Mucosa of gallbladder (tissue), 1 donor: Measurements from ENCODE around the gene OR8I2. TPM values are rescaled to one million over a fixed set of nuclear protein-coding genes. Genes with fewer than 3 reads are reported as not detected.
"Not testable (repeated sequence)": the region's sequence is repeated elsewhere in the genome, so short reads cannot be mapped to it uniquely, and the experiment has no call there.

Source experiments
- DNase-seq: peaks from one replicate; pipeline ENCODE4 v3.0.0-alpha.2; 2020; ENCODE audit warnings: low spot score
- total RNA-seq: library from RNA; stranded (reverse); gene quantifications from one replicate; pipeline ENCODE4 v1.2.1, GENCODE V29; 2021
- donor health status: DM: no; HTN: no; CAD: no.

OR8I2 gene
- not detected for total RNA-seq

DNA sequence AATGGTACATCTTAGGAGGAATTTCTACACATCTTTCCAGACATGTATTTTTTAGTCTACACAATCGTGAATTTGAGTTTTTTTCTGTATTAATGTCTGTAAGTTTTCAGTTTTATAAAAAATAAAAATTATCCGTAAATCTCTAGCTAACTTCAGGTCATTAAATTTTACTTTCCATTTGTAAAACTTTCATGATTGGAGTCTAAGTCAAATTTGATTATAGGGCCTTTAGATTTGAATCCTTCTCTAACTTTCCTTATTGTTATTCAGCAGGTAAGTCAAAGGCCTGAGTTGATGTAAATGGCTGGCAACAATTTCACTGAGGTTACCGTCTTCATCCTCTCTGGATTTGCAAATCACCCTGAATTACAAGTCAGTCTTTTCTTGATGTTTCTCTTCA, at the start of gene OR8I2:
TSS of gene OR8I2 (plus strand) at position 301 of the 400 bp plus-strand sequence. CDS start at position 301, 0 bp downstream.
- no peak for DNase-seq

- DNase-seq, result no peak
Observed at GRCh38 chr11:56045538-56045937, 47.6 kb upstream of the OR8I2 start.

- DNase-seq, result no peak
Observed at GRCh38 chr11:56048480-56048879, 44.6 kb upstream of the OR8I2 start.

GRCh38 chr11:56049487-56049886, 43.6 kb upstream of the OR8I2 start:
- DNase-seq, result no peak

- not testable (repeated sequence) for DNase-seq
Observed at GRCh38 chr11:56056366-56056765, 36.7 kb upstream of the OR8I2 start.

GRCh38 chr11:56057661-56058237, 35.4 kb upstream of the OR8I2 start:
- not testable (repeated sequence) for DNase-seq

DNA sequence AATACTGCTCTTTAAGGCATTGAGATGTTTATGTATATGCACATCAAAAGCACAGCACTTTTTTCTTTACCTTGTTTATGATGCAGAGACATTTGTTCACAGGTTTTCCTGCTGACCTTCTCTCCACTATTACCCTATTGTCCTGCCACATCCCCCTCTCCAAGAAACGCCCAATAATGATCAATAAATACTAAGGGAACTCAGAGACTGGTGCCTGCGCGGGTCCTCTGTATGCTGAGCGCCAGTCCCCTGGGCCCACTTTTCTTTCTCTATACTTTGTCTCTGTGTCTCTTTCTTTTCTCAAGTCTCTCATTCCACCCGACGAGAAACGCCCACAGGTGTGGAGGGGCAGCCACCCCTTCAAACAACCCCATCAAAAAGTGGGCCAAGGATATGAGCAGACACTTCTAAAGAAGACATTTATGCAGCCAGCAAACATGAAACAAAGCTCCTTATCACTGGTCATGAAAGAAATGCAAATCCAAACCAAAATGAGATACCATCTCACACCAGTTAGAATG, 34.8 kb upstream of the OR8I2 start:
- DNase-seq, result not testable (repeated sequence)

DNA sequence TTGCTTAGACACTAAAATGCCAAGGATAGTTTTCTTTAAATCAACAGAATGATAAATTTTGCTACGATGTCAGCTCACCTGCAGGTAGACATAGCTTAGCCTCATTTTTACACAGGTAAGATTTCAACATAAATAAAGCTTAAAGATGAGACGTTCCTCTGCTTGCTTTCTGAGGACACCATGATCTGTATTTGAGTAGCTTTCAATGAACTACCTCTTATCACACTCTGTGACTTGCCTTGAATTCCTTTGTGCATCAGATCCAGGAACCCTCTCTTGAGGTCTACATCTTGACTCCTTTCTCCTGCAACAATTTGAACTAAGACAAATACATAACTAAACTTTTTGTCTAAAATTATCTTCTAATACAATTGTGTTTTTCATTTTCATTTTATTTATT, 26.1 kb upstream of the OR8I2 start:
- no peak for DNase-seq

DNA sequence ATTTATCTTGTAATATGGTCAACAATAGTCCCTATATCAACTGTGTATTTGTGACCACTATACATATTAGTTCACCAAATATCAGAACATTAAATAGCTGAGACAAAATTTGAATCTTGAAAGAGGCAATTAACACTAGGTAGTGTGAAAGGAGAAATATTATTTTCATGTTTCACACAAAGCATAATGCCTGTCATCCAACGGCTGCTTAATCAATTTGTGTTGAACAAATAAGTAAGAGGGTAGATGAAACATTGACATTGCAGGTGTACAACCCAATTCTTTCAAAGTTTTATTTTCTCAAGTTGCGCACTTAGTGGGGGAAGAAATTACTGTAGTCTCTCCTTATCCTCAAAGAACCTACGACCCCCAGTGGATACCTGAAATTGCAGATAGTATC, 3.4 kb upstream of the OR8I2 start:
- DNase-seq, result no peak

- no peak for DNase-seq
Observed at GRCh38 chr11:56103210-56103737, 10.2 kb downstream of the OR8I2 start, which contains the start of gene OR8H2. Gene OR8H2 (plus strand): TSS chr11:56103687. CDS start chr11:56105043, 1,356 bp downstream.

DNA sequence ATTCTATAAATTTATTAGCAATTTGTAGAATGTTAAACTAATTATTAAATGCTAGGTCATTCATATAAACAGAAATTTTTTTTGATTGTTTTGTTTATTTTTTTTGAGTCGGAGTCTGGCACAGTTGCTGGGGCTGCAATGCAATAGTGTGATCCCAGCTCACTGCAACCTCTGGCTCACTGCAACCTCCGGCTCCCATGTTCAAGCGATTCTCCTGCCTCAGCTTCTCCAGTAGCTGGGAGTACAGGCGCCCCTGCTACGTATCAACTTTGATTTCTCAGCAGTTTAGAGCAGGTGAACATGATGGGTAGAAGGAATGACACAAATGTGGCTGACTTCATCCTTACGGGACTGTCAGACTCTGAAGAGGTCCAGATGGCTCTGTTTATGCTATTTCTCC, 29.0 kb downstream of the OR8I2 start, which contains the start of gene OR8H3:
TSS of gene OR8H3 (plus strand) at position 301 of the 400 bp plus-strand sequence. CDS start at position 301, 0 bp downstream.
- no peak for DNase-seq

GRCh38 chr11:56140151-56140661, 47.1 kb downstream of the OR8I2 start, which contains the start of gene OR8J3:
Gene OR8J3 (minus strand): TSS chr11:56140201. CDS start chr11:56137718, 2,483 bp downstream.
- DNase-seq, result no peak

DNA sequence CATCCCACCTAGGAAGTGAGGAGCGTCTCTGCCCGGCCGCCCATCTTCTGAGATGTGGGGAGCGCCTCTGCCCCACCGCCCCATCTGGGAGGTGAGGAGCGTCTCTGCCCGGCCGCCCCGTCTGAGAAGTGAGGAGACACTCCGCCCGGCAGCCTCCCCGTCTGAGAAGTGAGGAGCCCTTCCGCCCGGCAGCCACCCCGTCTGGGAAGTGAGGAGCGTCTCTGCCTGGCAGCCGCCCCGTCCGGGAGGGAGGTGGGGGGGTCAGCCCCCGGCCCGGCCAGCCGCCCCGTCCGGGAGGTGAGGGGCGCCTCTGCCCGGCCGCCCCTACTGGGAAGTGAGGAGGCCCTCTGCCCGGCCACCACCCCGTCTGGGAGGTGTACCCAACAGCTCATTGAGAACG, 50.6 kb downstream of the OR8I2 start:
- not testable (repeated sequence) for DNase-seq

Other genes with a start within 250 kb of the OR8I2 start
- gene TRIM51, start 210.0 kb upstream of the OR8I2 start, total RNA-seq, result not detected
- gene OR5W2, start 178.7 kb upstream of the OR8I2 start, total RNA-seq, result not detected
- gene OR5I1, start 156.9 kb upstream of the OR8I2 start, total RNA-seq, result not detected
- not detected for gene OR10AG1, start 123.4 kb upstream of the OR8I2 start, total RNA-seq
- gene OR5F1, start 98.7 kb upstream of the OR8I2 start, total RNA-seq, result not detected
- gene OR5AS1, start 65.7 kb upstream of the OR8I2 start, total RNA-seq, result not detected
- not detected for gene OR8H2, start 10.4 kb downstream of the OR8I2 start, total RNA-seq
- gene OR8H3, start 29.1 kb downstream of the OR8I2 start, total RNA-seq, result not detected
- not detected for gene OR8J3, start 46.9 kb downstream of the OR8I2 start, total RNA-seq
- not detected for gene OR8K5, start 67.0 kb downstream of the OR8I2 start, total RNA-seq
- not detected for gene OR5J2, start 83.3 kb downstream of the OR8I2 start, total RNA-seq
- gene OR5T2, start 140.9 kb downstream of the OR8I2 start, total RNA-seq, result not detected
- not detected for gene OR5T3, start 158.9 kb downstream of the OR8I2 start, total RNA-seq
- gene OR5T1, start 180.8 kb downstream of the OR8I2 start, total RNA-seq, result not detected
- not detected for gene OR8H1, start 198.9 kb downstream of the OR8I2 start, total RNA-seq
- not detected for gene OR8K3, start 221.8 kb downstream of the OR8I2 start, total RNA-seq